ENCODE results near the gene DROSHA. TPM values are rescaled to one million over a fixed set of nuclear protein-coding genes. Genes with fewer than 3 reads are reported as not detected.
"Not testable (repeated sequence)": the region's sequence is repeated elsewhere in the genome, so short reads cannot be mapped to it uniquely, and the experiment has no call there.

DROSHA gene
- total and polyA plus RNA-seq, 9 donors: 42.5 to 50.2 (median 45.4) TPM

GRCh38 chr5:31372124-31372523 is 159.8 kb downstream of the DROSHA start:
- no peak overlapping the region for H3K27ac ChIP-seq (ENCODE audit: low read length)
- H3K36me3 ChIP-seq (ENCODE audit: control insufficient read depth, insufficient read depth, low read length): no peaks in the 10 kb centered on the region
- DNase-seq: no peak
- 0% methylated on average over 1 of the region's 1 CpG for WGBS (ENCODE audit: insufficient coverage)
- H3K9me3 ChIP-seq (replicated peaks; ENCODE audit: control insufficient read depth, low read depth, low read length): no peaks in the 10 kb centered on the region
- no peaks in the 10 kb centered on the region for H3K27me3 ChIP-seq (ENCODE audit: control insufficient read depth, insufficient read depth, low read length)
- H3K4me1 ChIP-seq (ENCODE audit: control insufficient read depth, insufficient read depth, low read length): no peaks in the 10 kb centered on the region
- no peak overlapping the region for H3K4me3 ChIP-seq (ENCODE audit: low read length)

DNA sequence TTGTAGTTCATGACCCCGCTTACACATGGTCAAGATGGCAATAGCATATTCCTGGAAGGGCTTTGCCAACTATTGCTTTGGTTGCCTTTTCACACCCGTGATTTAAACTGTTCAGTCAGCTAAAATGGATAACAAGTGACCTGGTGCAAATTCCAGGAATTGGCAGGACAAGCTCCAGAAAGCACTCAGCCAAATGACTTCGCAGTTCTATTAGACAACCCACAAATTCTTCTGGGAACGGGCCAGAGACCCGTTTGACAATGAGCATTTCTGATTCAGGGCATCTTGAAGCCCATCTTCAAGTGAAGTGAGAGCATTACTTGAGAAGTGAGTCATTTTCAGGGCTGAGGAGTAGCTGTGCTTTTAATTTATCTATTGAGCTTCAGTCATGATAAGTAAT is 165.0 kb downstream of the DROSHA start:
- no peaks in the 10 kb centered on the region for H3K9me3 ChIP-seq (replicated peaks; ENCODE audit: control insufficient read depth, low read depth, low read length)
- DNase-seq: no peak
- no peak overlapping the region for H3K4me3 ChIP-seq (ENCODE audit: low read length)
- no peaks in the 10 kb centered on the region for H3K4me1 ChIP-seq (ENCODE audit: control insufficient read depth, insufficient read depth, low read length)
- WGBS (ENCODE audit: insufficient coverage): 60% methylated on average over 3 of the region's 5 CpGs
- no peaks in the 10 kb centered on the region for H3K27me3 ChIP-seq (ENCODE audit: control insufficient read depth, insufficient read depth, low read length)
- no peak overlapping the region for H3K27ac ChIP-seq (ENCODE audit: low read length)
- H3K36me3 ChIP-seq (ENCODE audit: control insufficient read depth, insufficient read depth, low read length): no peaks in the 10 kb centered on the region

GRCh38 chr5:31365776-31366175 is 166.1 kb downstream of the DROSHA start:
- DNase-seq: no peak
- Histone ChIP-seq H3K36me3 (ENCODE audit: control insufficient read depth, insufficient read depth, low read length) (no peaks in the 10 kb centered on the region), H3K27ac (ENCODE audit: low read length) (no peak overlapping the region), H3K4me3 (ENCODE audit: low read length) (no peak overlapping the region), H3K4me1 (ENCODE audit: control insufficient read depth, insufficient read depth, low read length) (no peaks in the 10 kb centered on the region), H3K9me3 (replicated peaks; ENCODE audit: control insufficient read depth, low read depth, low read length) (no peaks in the 10 kb centered on the region), H3K27me3 (ENCODE audit: control insufficient read depth, insufficient read depth, low read length) (no peaks in the 10 kb centered on the region)
- 93% methylated on average over 3 of the region's 3 CpGs for WGBS (ENCODE audit: insufficient coverage)

- Histone ChIP-seq H3K4me1 (ENCODE audit: control insufficient read depth, insufficient read depth, low read length) (no peaks in the 10 kb centered on the region), H3K36me3 (ENCODE audit: control insufficient read depth, insufficient read depth, low read length) (no peaks in the 10 kb centered on the region), H3K4me3 (ENCODE audit: low read length) (no peak overlapping the region), H3K9me3 (replicated peaks; ENCODE audit: control insufficient read depth, low read depth, low read length) (no peaks in the 10 kb centered on the region), H3K27me3 (ENCODE audit: control insufficient read depth, insufficient read depth, low read length) (no peaks in the 10 kb centered on the region), H3K27ac (ENCODE audit: low read length) (no peak overlapping the region)
- whole genome bisulfite sequencing (ENCODE audit: insufficient coverage): 100% methylated on average over 1 of the region's 2 CpGs
- DNase-seq: no peak
These were observed 166.8 kb downstream of the DROSHA start for GRCh38 chr5:31364881-31365636.

DNA sequence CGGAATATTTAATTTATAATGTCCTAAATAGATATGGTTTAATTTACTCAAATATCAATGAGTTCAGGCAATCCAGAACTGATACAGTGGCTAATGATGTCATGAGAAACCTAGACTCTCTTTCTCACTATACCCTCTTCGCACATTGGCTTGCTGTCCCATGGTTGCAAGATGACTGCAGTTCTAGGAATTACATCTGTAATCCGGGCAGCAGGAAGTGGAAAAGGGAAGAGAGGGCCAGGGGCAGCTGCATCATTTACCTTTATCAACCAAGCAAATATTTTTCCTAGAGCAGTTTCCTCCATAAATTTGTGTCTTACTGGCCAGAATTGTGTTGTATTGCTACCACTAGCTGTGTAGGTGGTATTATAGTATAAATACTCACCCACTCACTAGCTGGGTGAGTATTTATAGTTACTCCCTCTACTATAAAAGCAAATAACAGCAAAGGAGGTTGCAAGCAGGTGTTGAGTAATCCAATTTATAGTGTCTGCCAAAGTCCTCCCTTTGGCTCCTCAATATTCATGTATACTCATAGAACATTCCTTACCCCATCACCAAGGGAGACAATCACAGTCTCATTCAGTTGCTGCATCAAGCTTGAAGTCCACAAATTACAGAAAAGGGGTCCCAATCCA is 168.8 kb downstream of the DROSHA start:
- H3K27me3 ChIP-seq (ENCODE audit: control insufficient read depth, insufficient read depth, low read length): no peaks in the 10 kb centered on the region
- DNase-seq: no peak
- no peaks in the 10 kb centered on the region for H3K4me1 ChIP-seq (ENCODE audit: control insufficient read depth, insufficient read depth, low read length)

GRCh38 chr5:31362529-31362900 is 169.4 kb downstream of the DROSHA start:
- Histone ChIP-seq H3K36me3 (ENCODE audit: control insufficient read depth, insufficient read depth, low read length) (no peaks in the 10 kb centered on the region), H3K27me3 (ENCODE audit: control insufficient read depth, insufficient read depth, low read length) (no peaks in the 10 kb centered on the region), H3K27ac (ENCODE audit: low read length) (no peak overlapping the region), H3K4me1 (ENCODE audit: control insufficient read depth, insufficient read depth, low read length) (no peaks in the 10 kb centered on the region), H3K9me3 (replicated peaks; ENCODE audit: control insufficient read depth, low read depth, low read length) (no peaks in the 10 kb centered on the region), H3K4me3 (ENCODE audit: low read length) (no peak overlapping the region)
- no CpG with 5 or more reads among the region's 1 CpG for WGBS (ENCODE audit: insufficient coverage)
- no peak for DNase-seq

More for the DNA sequence above, 168.8 kb downstream of the DROSHA start:
- Histone ChIP-seq H3K27ac (ENCODE audit: low read length) (no peak overlapping the region), H3K4me3 (ENCODE audit: low read length) (no peak overlapping the region), H3K36me3 (ENCODE audit: control insufficient read depth, insufficient read depth, low read length) (no peaks in the 10 kb centered on the region), H3K9me3 (replicated peaks; ENCODE audit: control insufficient read depth, low read depth, low read length) (no peaks in the 10 kb centered on the region)
- no CpG with 5 or more reads among the region's 3 CpGs for WGBS (ENCODE audit: insufficient coverage)

- 86% methylated on average over 1 of the region's 6 CpGs for WGBS (ENCODE audit: insufficient coverage)
- not testable (repeated sequence) for DNase-seq; H3K4me1 ChIP-seq (ENCODE audit: control insufficient read depth, insufficient read depth, low read length); H3K27me3 ChIP-seq (ENCODE audit: control insufficient read depth, insufficient read depth, low read length); H3K27ac ChIP-seq (ENCODE audit: low read length); H3K9me3 ChIP-seq (replicated peaks; ENCODE audit: control insufficient read depth, low read depth, low read length); H3K36me3 ChIP-seq (ENCODE audit: control insufficient read depth, insufficient read depth, low read length); H3K4me3 ChIP-seq (ENCODE audit: low read length)
These were observed 170.0 kb downstream of the DROSHA start for GRCh38 chr5:31361704-31362528.

DNA sequence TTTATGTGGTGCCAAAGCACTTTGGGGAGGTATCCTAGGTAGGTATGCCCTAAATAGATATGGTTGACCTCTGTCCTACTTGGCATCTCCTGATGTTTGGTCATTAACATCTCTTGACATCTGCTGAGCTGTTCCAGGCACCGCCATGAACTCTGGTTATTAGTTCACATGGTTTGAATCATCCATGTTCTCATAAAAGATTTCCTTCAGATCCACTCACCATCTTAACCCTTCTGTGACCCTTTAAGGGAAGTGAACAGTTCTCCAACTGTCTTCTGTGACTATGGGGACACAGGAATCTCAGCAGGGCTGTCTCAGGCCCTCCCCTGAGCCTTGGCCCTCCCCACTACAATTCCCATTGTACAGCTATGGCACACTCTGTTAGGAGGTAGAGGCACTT is 170.7 kb downstream of the DROSHA start:
- Histone ChIP-seq H3K36me3 (ENCODE audit: control insufficient read depth, insufficient read depth, low read length) (no peaks in the 10 kb centered on the region), H3K27ac (ENCODE audit: low read length) (no peak overlapping the region), H3K4me1 (ENCODE audit: control insufficient read depth, insufficient read depth, low read length) (no peaks in the 10 kb centered on the region), H3K4me3 (ENCODE audit: low read length) (no peak overlapping the region), H3K9me3 (replicated peaks; ENCODE audit: control insufficient read depth, low read depth, low read length) (no peaks in the 10 kb centered on the region), H3K27me3 (ENCODE audit: control insufficient read depth, insufficient read depth, low read length) (no peaks in the 10 kb centered on the region)
- no peak for DNase-seq
- WGBS (ENCODE audit: insufficient coverage): 50% methylated on average over 1 of the region's 1 CpG

- WGBS (ENCODE audit: insufficient coverage): 60% methylated on average over 1 of the region's 3 CpGs
These were observed 172.1 kb downstream of the DROSHA start for GRCh38 chr5:31359839-31360238.

GRCh38 chr5:31357038-31357437 is 174.9 kb downstream of the DROSHA start:
- no peak for DNase-seq
- 92% methylated on average over 9 of the region's 11 CpGs for WGBS (ENCODE audit: insufficient coverage)
- H3K27ac ChIP-seq (ENCODE audit: low read length): no peak overlapping the region
- H3K4me1 ChIP-seq (ENCODE audit: control insufficient read depth, insufficient read depth, low read length): no peaks in the 10 kb centered on the region
- H3K9me3 ChIP-seq (replicated peaks; ENCODE audit: control insufficient read depth, low read depth, low read length): no peaks in the 10 kb centered on the region
- H3K36me3 ChIP-seq (ENCODE audit: control insufficient read depth, insufficient read depth, low read length): no peaks in the 10 kb centered on the region
- H3K27me3 ChIP-seq (ENCODE audit: control insufficient read depth, insufficient read depth, low read length): no peaks in the 10 kb centered on the region
- H3K4me3 ChIP-seq (ENCODE audit: low read length): no peak overlapping the region

More at GRCh38 chr5:31359839-31360238, 172.1 kb downstream of the DROSHA start:
- no peak overlapping the region for H3K27ac ChIP-seq (ENCODE audit: low read length)
- no peaks in the 10 kb centered on the region for H3K4me1 ChIP-seq (ENCODE audit: control insufficient read depth, insufficient read depth, low read length)
- H3K4me3 ChIP-seq (ENCODE audit: low read length): no peak overlapping the region
- H3K36me3 ChIP-seq (ENCODE audit: control insufficient read depth, insufficient read depth, low read length): no peaks in the 10 kb centered on the region
- no peak for DNase-seq
- no peaks in the 10 kb centered on the region for H3K9me3 ChIP-seq (replicated peaks; ENCODE audit: control insufficient read depth, low read depth, low read length)
- H3K27me3 ChIP-seq (ENCODE audit: control insufficient read depth, insufficient read depth, low read length): no peaks in the 10 kb centered on the region

All from muscle of leg (tissue), 11 donors.